GM21360 (cell line): ENCODE data around the gene DLEC1.
A peak's percentile ranks its signal among the peaks of the same experiment; 100 is the strongest.

ENCODE experiments used
- ATAC-seq: cut with Tn5 transposase; IDR thresholded peaks from one replicate; pipeline ENCODE4 v1.9.1; 2021; ENCODE audit warnings: mild to moderate bottlenecking, moderate library complexity; ENCODE audit not compliant: unreplicated experiment

DLEC1 gene

GRCh38 chr3:38039101-38039898 is at the start of gene DLEC1:
Gene DLEC1, plus strand, starts transcription at chr3:38039208. Its CDS starts 18 bp downstream, at chr3:38039226.
- peak; percentile 80 for ATAC-seq

GRCh38 chr3:37989821-37990480 is 49.1 kb upstream of the DLEC1 start:
- no peak for ATAC-seq

- ATAC-seq: no peak
Measured at GRCh38 chr3:37990527-37990926, 48.5 kb upstream of the DLEC1 start, which contains the start of gene VILL. Gene VILL, plus strand, starts transcription at chr3:37990786. Its CDS starts 2,887 bp downstream, at chr3:37993673.

DNA sequence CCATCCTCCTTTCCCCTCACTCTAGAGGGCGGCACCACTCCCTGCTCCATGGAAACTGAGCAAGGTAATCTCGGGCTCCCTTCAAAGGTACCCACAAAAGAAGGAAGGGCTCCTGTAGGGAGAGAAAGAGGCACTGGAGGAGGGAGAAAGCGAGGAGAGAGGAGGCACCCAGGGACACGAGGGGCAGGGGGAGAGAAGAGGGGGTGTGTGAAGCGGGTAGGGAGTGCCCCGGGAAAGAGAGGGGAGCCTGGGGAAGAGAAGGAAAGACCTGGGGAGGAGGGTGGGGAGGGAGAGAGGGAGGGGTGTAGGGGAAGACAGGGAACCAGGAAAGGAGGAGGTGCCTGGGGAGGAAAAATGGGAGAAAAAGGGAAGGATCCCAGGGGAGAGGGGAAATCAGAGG is 47.9 kb upstream of the DLEC1 start:
- no peak for ATAC-seq

DNA sequence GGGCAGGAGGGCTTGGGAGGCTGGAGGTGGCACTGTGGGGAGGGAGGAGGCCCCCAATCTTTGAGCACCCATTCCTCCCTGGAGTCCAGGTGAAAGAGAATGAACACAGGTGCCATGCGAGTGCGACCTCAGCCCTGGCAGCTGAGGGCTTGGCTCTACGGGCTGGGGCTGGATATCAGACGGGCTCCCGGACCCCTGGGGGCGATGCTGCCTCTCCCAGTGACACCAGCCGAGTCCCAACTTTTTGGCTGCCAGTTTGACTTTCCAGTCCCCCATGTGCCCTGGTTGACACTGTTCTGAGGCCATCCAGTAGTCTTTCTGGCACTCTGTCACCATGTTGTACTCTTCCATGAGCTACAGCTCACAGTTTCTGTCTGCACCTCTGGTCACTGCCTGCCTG is 47.2 kb upstream of the DLEC1 start:
- ATAC-seq: no peak

DNA sequence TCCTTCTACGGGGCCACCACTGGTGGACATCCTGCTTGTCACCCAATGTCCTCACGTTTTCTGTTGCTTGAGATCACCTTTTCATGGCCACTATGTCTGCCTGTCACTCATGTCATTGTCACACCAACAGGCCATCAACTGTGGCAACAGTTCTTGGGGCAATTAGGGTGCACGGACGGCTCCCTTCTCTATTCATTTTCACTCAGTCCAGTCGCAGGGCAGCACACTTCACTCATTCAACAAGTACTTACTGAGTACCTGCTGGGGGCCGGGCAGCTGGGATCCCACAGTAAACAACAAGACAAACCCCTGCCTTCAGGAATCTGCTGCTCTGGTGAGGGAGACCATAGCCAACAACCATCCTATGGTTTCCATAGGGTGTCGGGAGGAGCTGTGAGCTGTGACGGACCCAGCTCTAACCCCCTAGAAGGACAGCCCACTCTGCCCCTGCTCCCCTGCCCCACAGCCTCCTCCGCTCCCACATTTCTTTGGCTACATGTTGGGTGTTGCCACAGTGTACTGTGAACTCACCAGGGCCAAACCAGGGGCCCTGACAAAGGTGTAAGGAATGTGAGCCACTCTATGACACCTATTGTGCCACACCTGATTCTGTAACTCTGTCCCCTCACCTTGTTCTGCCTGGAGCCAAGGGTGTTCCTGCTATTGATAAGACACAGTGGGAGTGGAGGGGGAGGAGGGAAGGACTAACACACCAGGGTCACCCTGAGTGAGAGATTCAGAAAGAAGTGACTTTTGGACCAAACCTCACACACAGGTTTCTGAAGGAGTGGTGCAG is 46.5 kb upstream of the DLEC1 start:
- ATAC-seq: no peak

DNA sequence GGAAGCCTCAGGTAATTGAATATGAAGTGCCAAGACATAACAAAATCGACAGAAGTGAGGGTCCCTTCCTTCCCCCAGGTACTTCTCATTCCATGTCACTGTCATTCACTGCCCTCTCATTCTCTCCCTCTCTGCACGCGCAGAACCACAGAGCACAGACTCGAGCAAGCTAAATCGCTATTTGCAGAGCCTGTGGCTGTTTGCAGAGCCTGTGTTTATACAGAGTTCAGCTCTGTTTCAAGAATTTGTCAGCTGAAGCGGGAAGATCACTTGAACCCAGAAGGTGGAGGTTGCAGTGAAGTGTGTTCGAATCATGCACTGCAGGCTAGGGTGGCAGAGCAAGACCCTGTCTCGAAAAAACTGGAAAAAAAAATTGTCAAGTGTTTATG is 45.9 kb upstream of the DLEC1 start:
- ATAC-seq: no peak

- no peak for ATAC-seq
Measured at GRCh38 chr3:37993460-37993819, 45.6 kb upstream of the DLEC1 start.

- peak; percentile 64 for ATAC-seq
Measured at GRCh38 chr3:37993820-37994638, 45.0 kb upstream of the DLEC1 start.

GRCh38 chr3:37994639-37994972 is 44.4 kb upstream of the DLEC1 start:
- no peak for ATAC-seq

- no peak for ATAC-seq
Measured at GRCh38 chr3:37995652-37996641, 43.1 kb upstream of the DLEC1 start.

- ATAC-seq: peak; percentile 46
Measured at GRCh38 chr3:37996785-37997301, 42.2 kb upstream of the DLEC1 start.

- no peak for ATAC-seq
Measured at GRCh38 chr3:37997342-37997741, 41.7 kb upstream of the DLEC1 start.

- ATAC-seq: no peak
Measured at GRCh38 chr3:37997791-37998370, 41.1 kb upstream of the DLEC1 start.

DNA sequence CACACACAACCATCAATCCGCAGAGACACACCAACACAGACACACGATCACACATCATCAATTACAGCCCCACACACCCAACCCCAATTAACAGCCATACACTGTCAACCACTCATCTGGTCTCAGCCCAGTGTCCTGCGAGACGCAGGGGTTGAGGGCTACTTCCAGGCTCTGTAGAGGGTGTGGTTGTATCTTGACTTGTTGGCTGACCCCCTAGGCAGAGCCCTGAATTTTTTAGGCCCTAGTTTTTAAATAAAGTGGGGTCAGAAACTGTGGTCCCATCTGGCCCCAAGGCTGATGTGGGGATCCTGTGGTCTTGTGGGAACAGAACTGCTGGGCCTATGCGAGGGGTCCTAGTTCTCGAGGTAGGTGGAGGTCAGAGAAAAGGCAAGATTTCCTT is 39.2 kb upstream of the DLEC1 start:
- ATAC-seq: no peak

DNA sequence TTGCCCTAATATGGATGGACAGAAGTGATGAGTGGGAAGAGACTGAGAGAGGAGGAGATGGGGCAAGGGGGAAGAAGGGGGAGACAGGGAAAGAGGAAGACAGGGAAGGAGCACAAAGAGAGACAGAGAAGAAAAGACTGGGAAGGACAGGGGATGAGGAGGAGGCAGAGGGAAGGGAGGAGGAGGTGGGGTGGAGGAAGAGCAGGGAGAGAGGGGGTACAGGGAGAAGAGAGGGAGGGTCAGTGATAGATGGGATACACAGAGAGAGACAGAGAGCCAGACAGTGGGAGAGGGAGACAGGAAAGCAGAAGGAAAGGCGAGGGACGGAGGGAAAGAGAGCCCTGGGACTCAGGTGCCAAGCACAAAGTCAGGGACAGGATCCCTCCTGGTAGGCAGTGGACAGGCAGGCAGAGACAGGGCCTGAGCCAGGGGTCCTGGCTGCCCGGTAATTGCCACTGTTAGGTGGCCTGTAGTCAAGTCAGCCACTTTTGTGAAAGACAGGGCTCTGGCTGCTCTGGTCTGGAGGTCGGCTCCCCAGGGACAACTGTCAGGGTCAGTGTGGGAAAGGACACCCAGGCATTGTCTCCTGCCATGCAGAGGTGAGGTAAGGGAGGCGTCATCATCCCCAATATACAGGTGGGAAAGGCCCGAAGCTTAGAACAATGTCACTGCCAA is 38.6 kb upstream of the DLEC1 start:
- no peak for ATAC-seq

DNA sequence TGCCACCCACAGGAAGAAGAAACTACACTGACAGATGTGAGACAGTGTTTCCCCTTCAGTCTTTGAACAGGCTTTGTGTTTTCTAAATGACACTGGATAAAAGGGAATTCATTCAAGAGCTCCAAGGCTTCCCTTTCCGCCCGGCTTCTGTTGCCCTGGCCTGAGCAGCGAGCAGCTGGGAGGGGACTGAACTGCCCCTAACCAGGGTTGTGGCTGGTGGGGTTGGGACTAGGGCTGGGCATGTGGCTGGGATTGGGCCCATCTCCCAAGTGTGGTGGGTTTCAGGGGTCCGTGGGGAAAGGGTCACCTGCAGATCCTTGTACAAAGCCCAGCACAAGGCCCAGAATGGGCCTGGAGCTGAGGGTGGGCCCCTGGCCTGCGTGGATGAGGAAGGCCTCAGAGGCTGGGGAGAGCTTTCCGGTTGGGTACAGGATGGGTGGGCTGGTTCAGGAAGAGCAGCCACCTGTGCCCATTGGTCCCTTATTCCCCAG is 38.0 kb upstream of the DLEC1 start:
- no peak for ATAC-seq

DNA sequence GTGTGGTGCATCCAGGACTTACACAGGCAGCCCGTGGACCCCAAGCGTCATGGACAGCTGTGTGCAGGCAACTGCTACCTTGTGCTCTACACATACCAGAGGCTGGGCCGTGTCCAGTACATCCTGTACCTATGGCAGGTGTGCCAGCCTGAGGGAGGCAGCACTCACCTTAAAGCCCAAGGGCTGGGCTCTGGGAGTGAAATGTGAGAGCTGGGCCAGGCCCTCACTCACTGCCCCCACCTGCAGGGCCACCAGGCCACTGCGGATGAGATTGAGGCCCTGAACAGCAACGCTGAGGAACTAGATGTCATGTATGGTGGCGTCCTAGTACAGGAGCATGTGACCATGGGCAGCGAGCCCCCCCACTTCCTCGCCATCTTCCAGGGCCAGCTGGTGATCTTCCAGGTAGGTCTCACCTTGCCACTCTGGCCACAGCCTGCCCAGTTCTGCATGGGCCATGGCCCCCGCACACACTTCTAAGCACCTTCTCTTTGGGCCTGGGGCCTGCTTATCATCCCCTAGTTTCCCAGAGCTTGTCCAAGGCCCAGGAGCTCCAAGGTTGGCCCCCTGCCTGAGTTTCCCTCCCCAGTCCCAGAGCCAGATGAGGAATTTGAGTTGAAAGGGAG is 37.4 kb upstream of the DLEC1 start:
- no peak for ATAC-seq
